Tibial nerve (tissue), 4 donors: Measurements from ENCODE around the gene GAL3ST3. TPM values are rescaled to one million over a fixed set of nuclear protein-coding genes. Genes with fewer than 3 reads are reported as not detected.
A peak's percentile ranks its signal among the peaks of the same experiment; 100 is the strongest.

Source experiments
- DNase-seq, 2 donors: peaks; one replicate each; pipeline ENCODE4 v3.0.0-alpha.2; 2019; ENCODE audit warnings: low spot score in 2 of 2
- H3K27ac ChIP-seq, 4 donors: fragments of 200-600 bp; sonication (generic) in 3 of 4; one replicate each; pipeline ENCODE4 v1.5.1; 2017 to 2019; ENCODE audit warnings: mild to moderate bottlenecking in 1 of 4
- H3K27me3 ChIP-seq, 2 donors: fragments of 200-600 bp; sonication (generic) in 1 of 2; one replicate each; pipeline versions ENCODE4 v1.5.1 to v1.6.0; 2017 to 2019
- H3K36me3 ChIP-seq, 3 donors: fragments of 200-600 bp; sonication (generic); one replicate each; pipeline ENCODE4 v1.5.1; 2018 to 2019
- H3K4me1 ChIP-seq, 4 donors: fragments of 200-600 bp; sonication (generic) in 3 of 4; one replicate each; pipeline ENCODE4 v1.5.1; 2017 to 2019
- H3K4me3 ChIP-seq, 4 donors: fragments of 200-600 bp; sonication (generic) in 3 of 4; one replicate each; pipeline ENCODE4 v1.5.1; 2017 to 2019; ENCODE audit warnings: mild to moderate bottlenecking in 1 of 4, moderate library complexity in 1 of 4
- H3K9me3 ChIP-seq, 4 donors: fragments of 200-600 bp; sonication (generic) in 3 of 4; one replicate each; pipeline ENCODE4 v1.5.1; 2017 to 2019
- EP300 ChIP-seq, 2 donors: sonication (generic); formaldehyde crosslinking; IDR thresholded peaks; one replicate each; pipeline ENCODE4 v1.6.1; 2017; ENCODE audit warnings: antibody characterized with exemption in 2 of 2, mild to moderate bottlenecking in 1 of 2
- POLR2A ChIP-seq, 2 donors: fragments of 450-650 bp; IDR thresholded peaks; one replicate each; pipeline ENCODE4 v1.6.1; 2017; ENCODE audit warnings: antibody characterized with exemption in 2 of 2, mild to moderate bottlenecking in 2 of 2, moderate library complexity in 2 of 2
- WGBS, 2 donors: methylation state at CpG; one replicate each; pipeline ENCODE4 v1.1.5; 2018; 5-methylcytosine and 5-hydroxymethylcytosine counted together
- total RNA-seq, 4 donors: library from RNA; depleted of rRNA; stranded (reverse); fragments of >200 nt; gene quantifications; one replicate each; pipeline ENCODE4 v1.1.0, GENCODE V29; 2016
- TF ChIP-seq, protein P1 (sequence below), 5 experiments: fragments of 200-600 bp in 3 of 5; fragments of 450-650 bp in 2 of 5; sonication (generic) in 3 of 5; IDR thresholded peaks; one replicate each; pipeline ENCODE4 v1.5.1; 2016 to 2019; ENCODE audit warnings: antibody characterized with exemption in 5 of 5, mild to moderate bottlenecking in 3 of 5, moderate library complexity in 2 of 5

The GAL3ST3 gene
- total RNA-seq, 4 donors from 2014 or later, result not detected

GRCh38 chr11:66069715-66070603, 21.0 kb upstream of the GAL3ST3 start, which contains the start of gene PACS1:
Gene PACS1 (plus strand): TSS chr11:66070272. CDS start chr11:66070487, 215 bp downstream.
- TF ChIP-seq EP300 (IDR thresholded peaks at IDR 0.05), result peak in 1 of 2 donors; percentile 43
- TF ChIP-seq, protein P1, sequence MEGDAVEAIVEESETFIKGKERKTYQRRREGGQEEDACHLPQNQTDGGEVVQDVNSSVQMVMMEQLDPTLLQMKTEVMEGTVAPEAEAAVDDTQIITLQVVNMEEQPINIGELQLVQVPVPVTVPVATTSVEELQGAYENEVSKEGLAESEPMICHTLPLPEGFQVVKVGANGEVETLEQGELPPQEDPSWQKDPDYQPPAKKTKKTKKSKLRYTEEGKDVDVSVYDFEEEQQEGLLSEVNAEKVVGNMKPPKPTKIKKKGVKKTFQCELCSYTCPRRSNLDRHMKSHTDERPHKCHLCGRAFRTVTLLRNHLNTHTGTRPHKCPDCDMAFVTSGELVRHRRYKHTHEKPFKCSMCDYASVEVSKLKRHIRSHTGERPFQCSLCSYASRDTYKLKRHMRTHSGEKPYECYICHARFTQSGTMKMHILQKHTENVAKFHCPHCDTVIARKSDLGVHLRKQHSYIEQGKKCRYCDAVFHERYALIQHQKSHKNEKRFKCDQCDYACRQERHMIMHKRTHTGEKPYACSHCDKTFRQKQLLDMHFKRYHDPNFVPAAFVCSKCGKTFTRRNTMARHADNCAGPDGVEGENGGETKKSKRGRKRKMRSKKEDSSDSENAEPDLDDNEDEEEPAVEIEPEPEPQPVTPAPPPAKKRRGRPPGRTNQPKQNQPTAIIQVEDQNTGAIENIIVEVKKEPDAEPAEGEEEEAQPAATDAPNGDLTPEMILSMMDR (IDR thresholded peaks at IDR 0.05), result peak in 3 of 5 experiments; percentile 1 to 53 (median 51)
- peak; percentile 14 to 65 for TF ChIP-seq POLR2A (IDR thresholded peaks at IDR 0.05)
- peaks cover 0 to 43% (median 19%) of the 10 kb centered on the region in 4 donors for H3K4me1 ChIP-seq
- no peaks in the 10 kb centered on the region for H3K9me3 ChIP-seq
- H3K27ac ChIP-seq, result peak within 1 kb of the TSS; percentile 86 to 97 (median 94)
- H3K27me3 ChIP-seq, result no peaks in the 10 kb centered on the region
- peaks cover 3 to 54% (median 9%) of the 10 kb centered on the region in 3 donors for H3K36me3 ChIP-seq
- peak; percentile 45 to 58 for DNase-seq
- peak within 1 kb of the TSS; percentile 75 to 96 (median 87) for H3K4me3 ChIP-seq
- 1% methylated on average over 7 to 57 of the region's 120 CpGs for WGBS, 2 donors

DNA sequence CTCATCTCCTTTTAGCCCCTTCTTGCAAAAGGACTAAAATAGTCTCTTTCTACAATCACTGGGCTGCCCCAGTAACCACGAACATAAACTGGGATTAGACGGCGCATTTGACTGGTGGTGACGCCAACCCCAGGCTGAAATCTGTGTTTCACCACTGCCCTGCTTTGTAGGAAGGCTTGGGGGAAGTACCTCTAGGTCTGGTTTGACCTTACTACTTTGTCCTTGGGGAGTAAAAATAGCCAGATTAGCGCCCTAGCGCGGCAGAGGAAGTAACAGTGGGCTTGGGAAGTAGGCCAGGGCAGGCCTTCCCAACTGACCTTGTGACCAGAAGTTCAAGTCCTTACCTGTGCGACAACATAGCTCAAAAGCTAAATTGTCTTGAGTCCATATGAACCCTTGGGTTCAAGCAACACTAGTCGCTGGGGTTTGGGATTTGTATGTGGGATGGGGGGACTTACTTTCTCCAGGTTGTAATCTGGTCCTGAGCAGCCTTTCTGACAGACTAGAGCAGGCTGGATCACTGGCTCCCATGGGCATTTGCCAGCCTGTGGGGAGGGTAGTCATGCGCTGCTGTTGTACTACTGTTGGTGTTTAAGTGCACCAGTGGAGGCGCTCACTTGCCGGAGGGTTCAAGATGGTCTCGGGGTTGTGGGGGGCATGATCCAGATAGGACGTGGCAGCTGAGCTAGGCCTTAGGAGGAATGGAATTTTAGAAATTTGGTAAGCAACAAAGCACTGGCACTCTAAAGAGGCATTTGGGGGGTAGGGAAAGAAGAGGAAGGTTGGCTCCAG, 20.2 kb upstream of the GAL3ST3 start:
- Histone ChIP-seq H3K27me3 (no peaks in the 10 kb centered on the region), H3K36me3 (peaks cover 3 to 56% (median 9%) of the 10 kb centered on the region in 3 donors), H3K27ac (peak overlapping the region; percentile 86 to 97 (median 94)), H3K4me3 (peak overlapping the region; percentile 74 to 96 (median 78)), H3K9me3 (no peaks in the 10 kb centered on the region), H3K4me1 (peaks cover 0 to 43% (median 19%) of the 10 kb centered on the region in 4 donors)
- peak in 1 of 2 donors; percentile 28 for DNase-seq
- 33 to 39% methylated on average over 14 of the region's 14 CpGs for WGBS, 2 donors
- TF ChIP-seq, protein P1 (IDR thresholded peaks at IDR 0.05), result peak in 1 of 5 experiments; percentile 2
- no peak for TF ChIP-seq EP300 (IDR thresholded peaks at IDR 0.05)

- DNase-seq, result peak in 1 of 2 donors; percentile 78
- Histone ChIP-seq H3K27me3 (no peaks in the 10 kb centered on the region), H3K27ac (peak overlapping the region; percentile 86 to 97 (median 94)), H3K4me1 (peaks cover 0 to 43% (median 19%) of the 10 kb centered on the region in 4 donors), H3K9me3 (no peaks in the 10 kb centered on the region), H3K4me3 (no peak overlapping the region), H3K36me3 (peaks cover 3 to 58% (median 13%) of the 10 kb centered on the region in 3 donors)
- 56 to 63% methylated on average over 17 of the region's 17 CpGs for WGBS, 2 donors
- no peak for TF ChIP-seq POLR2A (IDR thresholded peaks at IDR 0.05)
- TF ChIP-seq, protein P1 (IDR thresholded peaks at IDR 0.05), result peak; percentile 82 to 94 (median 87)
Measured at GRCh38 chr11:66068154-66068821, 19.3 kb upstream of the GAL3ST3 start.

DNA sequence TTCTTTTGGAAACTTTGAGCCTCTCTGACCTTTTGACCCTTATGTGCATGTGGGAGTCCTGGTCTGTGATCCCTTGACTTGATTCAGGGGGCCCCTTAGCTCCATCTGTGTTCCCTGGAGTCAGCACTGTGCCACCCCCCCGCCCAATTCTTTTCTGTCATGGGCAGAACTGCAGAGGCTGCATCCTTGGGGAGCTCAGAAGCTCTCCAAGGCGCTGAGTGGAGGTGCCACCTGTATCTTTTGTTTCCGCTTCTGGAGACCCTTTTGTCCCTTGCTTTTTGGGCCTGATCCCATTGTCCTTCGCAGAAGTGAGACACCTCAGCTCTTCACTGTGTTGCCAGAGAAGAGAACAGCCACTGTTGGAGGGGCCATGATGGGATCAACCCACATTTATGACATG, 18.7 kb upstream of the GAL3ST3 start:
- H3K36me3 ChIP-seq, result peaks cover 3 to 65% (median 19%) of the 10 kb centered on the region in 3 donors

More for the DNA sequence above, 18.7 kb upstream of the GAL3ST3 start:
- DNase-seq, result no peak
- Histone ChIP-seq H3K27ac (peak overlapping the region in 1 of 4 donors; percentile 96), H3K9me3 (no peaks in the 10 kb centered on the region), H3K4me1 (peaks cover 0 to 39% (median 19%) of the 10 kb centered on the region in 4 donors), H3K27me3 (no peaks in the 10 kb centered on the region), H3K4me3 (no peak overlapping the region)
- TF ChIP-seq EP300 (IDR thresholded peaks at IDR 0.05) (no peak), POLR2A (IDR thresholded peaks at IDR 0.05) (no peak)
- TF ChIP-seq, protein P1 (IDR thresholded peaks at IDR 0.05), result no peak
- WGBS, 2 donors, result 95 to 98% methylated on average over 4 of the region's 4 CpGs
